ENCODE measurements around the gene RFX4. TPM values are rescaled to one million over a fixed set of nuclear protein-coding genes. Genes with fewer than 3 reads are reported as not detected.

The RFX4 gene
- total RNA-seq, 6 experiments from 2014 or later, result not detected

DNA sequence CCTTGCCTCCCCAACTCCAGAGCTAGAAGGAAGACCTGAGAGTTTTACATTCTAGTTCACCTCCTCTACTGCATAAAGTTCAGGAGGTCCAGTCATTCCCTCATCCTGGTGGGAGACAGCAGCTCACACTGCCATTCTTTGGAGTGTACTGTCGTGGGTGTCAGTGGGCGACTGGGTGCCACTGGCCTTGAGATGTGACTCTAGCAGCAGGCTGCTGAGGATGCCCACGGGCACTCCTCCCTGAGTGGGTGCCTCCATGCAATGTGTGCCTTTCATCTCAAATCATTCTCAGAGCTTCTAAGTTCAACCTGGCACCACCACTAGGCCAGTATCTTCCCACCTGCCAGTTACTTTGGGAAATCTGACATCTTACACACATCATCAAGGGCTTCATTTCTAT is 12.5 kb downstream of the RFX4 start:
- no peak overlapping the region for H3K4me3 Mint-ChIP-seq
- peaks cover 23% of the 10 kb centered on the region for H3K27me3 Mint-ChIP-seq (ENCODE audit: insufficient read depth)
- H3K9me3 Mint-ChIP-seq, result no peaks in the 10 kb centered on the region
- TF ChIP-seq, protein P1, sequence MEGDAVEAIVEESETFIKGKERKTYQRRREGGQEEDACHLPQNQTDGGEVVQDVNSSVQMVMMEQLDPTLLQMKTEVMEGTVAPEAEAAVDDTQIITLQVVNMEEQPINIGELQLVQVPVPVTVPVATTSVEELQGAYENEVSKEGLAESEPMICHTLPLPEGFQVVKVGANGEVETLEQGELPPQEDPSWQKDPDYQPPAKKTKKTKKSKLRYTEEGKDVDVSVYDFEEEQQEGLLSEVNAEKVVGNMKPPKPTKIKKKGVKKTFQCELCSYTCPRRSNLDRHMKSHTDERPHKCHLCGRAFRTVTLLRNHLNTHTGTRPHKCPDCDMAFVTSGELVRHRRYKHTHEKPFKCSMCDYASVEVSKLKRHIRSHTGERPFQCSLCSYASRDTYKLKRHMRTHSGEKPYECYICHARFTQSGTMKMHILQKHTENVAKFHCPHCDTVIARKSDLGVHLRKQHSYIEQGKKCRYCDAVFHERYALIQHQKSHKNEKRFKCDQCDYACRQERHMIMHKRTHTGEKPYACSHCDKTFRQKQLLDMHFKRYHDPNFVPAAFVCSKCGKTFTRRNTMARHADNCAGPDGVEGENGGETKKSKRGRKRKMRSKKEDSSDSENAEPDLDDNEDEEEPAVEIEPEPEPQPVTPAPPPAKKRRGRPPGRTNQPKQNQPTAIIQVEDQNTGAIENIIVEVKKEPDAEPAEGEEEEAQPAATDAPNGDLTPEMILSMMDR (IDR thresholded peaks at IDR 0.05), result no peak
- no peak overlapping the region for H3K27ac Mint-ChIP-seq
- no peak for DNase-seq
- no peaks in the 10 kb centered on the region for H3K36me3 Mint-ChIP-seq (ENCODE audit: low read depth)
- peaks cover 8% of the 10 kb centered on the region for H3K4me1 Mint-ChIP-seq (ENCODE audit: low read depth)

DNA sequence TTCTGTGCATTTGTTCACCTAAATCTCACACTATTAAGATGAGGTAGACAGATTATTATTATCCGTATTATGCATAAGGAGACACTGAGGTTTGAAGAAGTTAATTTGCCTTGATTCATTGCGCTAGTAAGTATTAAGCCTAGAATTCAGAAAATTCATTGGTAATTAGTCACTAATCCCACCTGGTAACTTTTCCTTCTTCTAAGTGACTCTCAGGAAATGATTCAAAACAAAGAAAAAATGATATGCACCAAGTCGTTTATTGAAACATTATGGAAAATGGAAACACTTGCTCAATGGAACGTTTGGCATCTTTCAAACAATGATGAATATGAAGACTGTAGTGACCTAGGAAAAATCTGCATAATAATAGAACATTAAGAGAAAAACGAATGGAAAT is 15.2 kb downstream of the RFX4 start:
- Mint-ChIP-seq H3K4me3 (no peak overlapping the region), H3K36me3 (ENCODE audit: low read depth) (no peaks in the 10 kb centered on the region), H3K27me3 (ENCODE audit: insufficient read depth) (peaks cover 20% of the 10 kb centered on the region), H3K9me3 (no peaks in the 10 kb centered on the region), H3K4me1 (ENCODE audit: low read depth) (peaks cover 8% of the 10 kb centered on the region), H3K27ac (no peak overlapping the region)
- TF ChIP-seq, protein P1 (IDR thresholded peaks at IDR 0.05), result no peak
- no peak for DNase-seq

DNA sequence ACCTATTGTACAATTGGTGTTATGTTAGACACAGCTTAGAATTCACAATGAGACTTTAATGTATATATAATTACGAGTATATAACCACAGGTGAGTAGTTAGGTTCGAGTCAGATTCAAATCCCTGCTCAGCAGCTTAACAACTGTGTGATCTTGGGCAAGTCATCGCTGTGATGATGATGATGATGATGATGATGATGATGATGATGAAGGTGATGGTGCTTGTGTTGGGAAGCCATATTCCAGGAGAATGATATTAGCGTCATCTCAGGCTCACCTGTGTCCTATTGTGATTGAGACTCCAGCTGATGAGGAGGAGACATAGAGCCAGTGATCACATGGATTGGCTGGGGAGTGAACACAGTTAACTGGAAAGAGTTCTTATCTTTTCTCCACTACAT is 16.5 kb downstream of the RFX4 start:
- Mint-ChIP-seq H3K27ac (no peak overlapping the region), H3K4me3 (no peak overlapping the region), H3K36me3 (ENCODE audit: low read depth) (no peaks in the 10 kb centered on the region), H3K9me3 (no peaks in the 10 kb centered on the region), H3K4me1 (ENCODE audit: low read depth) (peaks cover 8% of the 10 kb centered on the region), H3K27me3 (ENCODE audit: insufficient read depth) (peaks cover 20% of the 10 kb centered on the region)
- TF ChIP-seq, protein P1 (IDR thresholded peaks at IDR 0.05), result no peak
- DNase-seq, result no peak

DNA sequence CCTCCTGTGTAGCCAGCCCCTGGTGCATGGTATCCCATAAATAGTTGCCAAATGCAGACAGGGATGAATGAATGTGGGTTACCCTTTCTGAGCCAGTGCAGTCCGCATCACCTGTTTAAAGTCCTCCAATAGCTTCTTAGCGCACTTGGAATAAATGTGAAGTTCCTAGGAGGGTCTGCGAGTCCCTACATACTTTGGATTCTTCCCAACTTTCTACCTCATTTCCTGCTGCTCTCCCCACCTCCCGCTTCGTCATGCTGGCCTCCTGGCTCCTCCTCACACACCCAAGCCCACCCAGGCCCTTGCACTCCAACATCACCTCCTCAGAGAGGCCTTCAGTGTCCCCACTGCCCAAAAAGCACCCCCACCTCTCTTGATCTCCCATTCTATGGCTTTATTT is 17.7 kb downstream of the RFX4 start:
- Mint-ChIP-seq H3K4me1 (ENCODE audit: low read depth) (peaks cover 8% of the 10 kb centered on the region), H3K4me3 (no peak overlapping the region), H3K9me3 (no peaks in the 10 kb centered on the region), H3K27ac (no peak overlapping the region), H3K36me3 (ENCODE audit: low read depth) (no peaks in the 10 kb centered on the region), H3K27me3 (ENCODE audit: insufficient read depth) (peaks cover 15% of the 10 kb centered on the region)
- TF ChIP-seq, protein P1 (IDR thresholded peaks at IDR 0.05), result no peak
- DNase-seq, result no peak

DNA sequence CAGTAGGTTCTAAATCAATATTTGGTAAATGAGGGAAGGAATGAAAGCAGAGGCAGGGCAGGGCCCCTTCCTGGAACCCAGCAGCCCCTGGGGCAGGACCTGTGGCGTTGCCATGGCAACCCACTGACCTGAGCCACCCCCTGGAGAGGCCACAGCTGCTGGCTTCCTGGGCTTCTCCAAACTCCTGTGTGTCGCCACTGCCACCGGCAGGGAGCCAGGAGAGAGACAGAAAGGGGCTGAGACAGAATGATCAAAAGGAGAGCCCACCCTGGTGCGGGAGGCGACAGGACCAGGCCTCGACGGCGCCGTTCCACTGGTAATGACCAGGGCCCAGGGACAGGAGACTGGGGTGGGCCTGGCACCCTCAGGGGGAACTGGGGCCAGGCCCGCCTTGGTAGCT is 18.2 kb downstream of the RFX4 start:
- DNase-seq, result no peak
- H3K27ac Mint-ChIP-seq, result no peak overlapping the region
- H3K4me1 Mint-ChIP-seq (ENCODE audit: low read depth), result peaks cover 8% of the 10 kb centered on the region
- H3K27me3 Mint-ChIP-seq (ENCODE audit: insufficient read depth), result peaks cover 15% of the 10 kb centered on the region
- TF ChIP-seq, protein P1 (IDR thresholded peaks at IDR 0.05), result no peak
- H3K4me3 Mint-ChIP-seq, result no peak overlapping the region
- no peaks in the 10 kb centered on the region for H3K9me3 Mint-ChIP-seq
- H3K36me3 Mint-ChIP-seq (ENCODE audit: low read depth), result no peaks in the 10 kb centered on the region

DNA sequence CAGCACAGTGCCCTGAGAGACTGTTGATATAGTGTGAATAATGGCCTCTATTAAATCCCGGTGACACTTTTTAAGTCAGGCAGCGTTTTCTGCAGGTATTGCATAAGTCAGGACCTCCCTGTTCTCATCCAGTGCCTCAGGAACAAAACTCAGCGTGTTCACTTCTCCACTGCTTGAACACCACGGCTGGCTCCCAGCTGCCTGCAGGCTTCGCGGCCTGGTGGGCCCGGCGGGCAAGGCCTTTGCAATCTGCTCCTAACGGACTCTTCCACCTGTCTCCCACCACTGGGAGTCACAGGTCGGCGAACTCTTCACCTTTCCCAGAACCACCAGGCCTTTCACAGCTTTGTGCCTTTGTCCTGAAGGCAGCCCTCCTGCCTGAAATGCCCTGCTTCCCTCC is 18.7 kb downstream of the RFX4 start:
- Mint-ChIP-seq H3K4me3 (no peak overlapping the region), H3K27ac (no peak overlapping the region), H3K36me3 (ENCODE audit: low read depth) (no peaks in the 10 kb centered on the region)

More for the DNA sequence above, 18.7 kb downstream of the RFX4 start:
- DNase-seq, result no peak
- Mint-ChIP-seq H3K9me3 (no peaks in the 10 kb centered on the region), H3K4me1 (ENCODE audit: low read depth) (peaks cover 8% of the 10 kb centered on the region), H3K27me3 (ENCODE audit: insufficient read depth) (peaks cover 12% of the 10 kb centered on the region)
- TF ChIP-seq, protein P1 (IDR thresholded peaks at IDR 0.05), result no peak
